ENCODE measurements around the gene PBRM1. TPM values are rescaled to one million over a fixed set of nuclear protein-coding genes. Genes with fewer than 3 reads are reported as not detected.

Gene PBRM1
- polyA plus RNA-seq, 1 donor (not counting 4 experiments of a cell fraction or from before 2014, with no cell fraction given), result 26.0 TPM

GRCh38 chr3:52536112-52536368 is 149.7 kb downstream of the PBRM1 start:
- H3K79me2 ChIP-seq (ENCODE audit: control insufficient read depth, insufficient read depth, low read length), result peaks cover 42% of the 10 kb centered on the region
- no peak overlapping the region for H2AFZ ChIP-seq (ENCODE audit: control insufficient read depth, low read length)
- DNase-seq (ENCODE audit: low read depth, low spot score), result no peak
- H3K4me2 ChIP-seq (ENCODE audit: control insufficient read depth, extremely low read depth, insufficient read depth, low read depth, low read length), result peak overlapping the region; percentile 77
- dilution Hi-C loops (cut with MboI; ENCODE audit: extremely low pct_ligation_motif_present, low sequenced_read_pairs), result no loop called here
- peaks cover 4% of the 10 kb centered on the region for H4K20me1 ChIP-seq (ENCODE audit: control insufficient read depth, extremely low read depth, insufficient read depth, low read length)
- no peak overlapping the region for H3K27ac ChIP-seq (ENCODE audit: control insufficient read depth, insufficient read depth, low read length)
- H3K36me3 ChIP-seq (ENCODE audit: control insufficient read depth in 2 of 2, extremely low read depth in 1 of 2, insufficient read depth in 2 of 2, low read length in 2 of 2), result peaks cover 4 to 11% of the 10 kb centered on the region in 2 experiments
- H3K4me1 ChIP-seq (ENCODE audit: control insufficient read depth, extremely low read depth, insufficient read depth, low read length), result peaks cover 49% of the 10 kb centered on the region
- no peak overlapping the region for H3K9ac ChIP-seq (ENCODE audit: control insufficient read depth, extremely low read depth, insufficient read depth, low read length)
- peak overlapping the region in 1 of 3 experiments; percentile 58 for H3K4me3 ChIP-seq (ENCODE audit: control insufficient read depth in 2 of 3, extremely low read depth in 1 of 3, insufficient read depth in 2 of 3, low read depth in 1 of 3, low read length in 3 of 3)
- H3K9me1 ChIP-seq (ENCODE audit: control insufficient read depth, extremely low read depth, insufficient read depth, low read length), result peaks cover 11% of the 10 kb centered on the region
- FAIRE-seq, result peak; percentile 57
- no peaks in the 10 kb centered on the region for H3K27me3 ChIP-seq (ENCODE audit: control insufficient read depth, extremely low read depth, insufficient read depth, low read length)
- TF ChIP-seq CTCF (optimal IDR thresholded peaks at IDR 0.05 in 1 of 3, IDR thresholded peaks at IDR 0.05 in 1 of 3, conservative IDR thresholded peaks at IDR 0.05 in 1 of 3; ENCODE audit: extremely low read depth in 1 of 3, insufficient read depth in 2 of 3, low read length in 3 of 3), result no peak
- no peak for TF ChIP-seq EZH2 (IDR thresholded peaks at IDR 0.05; ENCODE audit: low read length)
- no peaks in the 10 kb centered on the region for H3K9me3 ChIP-seq (ENCODE audit: control insufficient read depth, low read depth, low read length)

- dilution Hi-C loops (cut with MboI; ENCODE audit: extremely low pct_ligation_motif_present, low sequenced_read_pairs), result no loop called here
- Histone ChIP-seq H4K20me1 (ENCODE audit: control insufficient read depth, extremely low read depth, insufficient read depth, low read length) (peaks cover 4% of the 10 kb centered on the region), H3K9me1 (ENCODE audit: control insufficient read depth, extremely low read depth, insufficient read depth, low read length) (peaks cover 11% of the 10 kb centered on the region), H3K4me1 (ENCODE audit: control insufficient read depth, extremely low read depth, insufficient read depth, low read length) (peaks cover 49% of the 10 kb centered on the region), H3K36me3 (ENCODE audit: control insufficient read depth in 2 of 2, extremely low read depth in 1 of 2, insufficient read depth in 2 of 2, low read length in 2 of 2) (peaks cover 3 to 11% of the 10 kb centered on the region in 2 experiments), H2AFZ (ENCODE audit: control insufficient read depth, low read length) (no peak overlapping the region), H3K9me3 (ENCODE audit: control insufficient read depth, low read depth, low read length) (no peaks in the 10 kb centered on the region), H3K27ac (ENCODE audit: control insufficient read depth, insufficient read depth, low read length) (no peak overlapping the region), H3K9ac (ENCODE audit: control insufficient read depth, extremely low read depth, insufficient read depth, low read length) (no peak overlapping the region), H3K27me3 (ENCODE audit: control insufficient read depth, extremely low read depth, insufficient read depth, low read length) (no peaks in the 10 kb centered on the region), H3K4me3 (ENCODE audit: control insufficient read depth in 2 of 3, extremely low read depth in 1 of 3, insufficient read depth in 2 of 3, low read depth in 1 of 3, low read length in 3 of 3) (peak overlapping the region in 1 of 3 experiments; percentile 58), H3K4me2 (ENCODE audit: control insufficient read depth, extremely low read depth, insufficient read depth, low read depth, low read length) (peak overlapping the region; percentile 77), H3K79me2 (ENCODE audit: control insufficient read depth, insufficient read depth, low read length) (peaks cover 40% of the 10 kb centered on the region)
- FAIRE-seq (no peak), DNase-seq (ENCODE audit: low read depth, low spot score) (no peak)
- TF ChIP-seq EZH2 (IDR thresholded peaks at IDR 0.05; ENCODE audit: low read length), result no peak
- TF ChIP-seq CTCF (optimal IDR thresholded peaks at IDR 0.05 in 1 of 3, IDR thresholded peaks at IDR 0.05 in 1 of 3, conservative IDR thresholded peaks at IDR 0.05 in 1 of 3; ENCODE audit: extremely low read depth in 1 of 3, insufficient read depth in 2 of 3, low read length in 3 of 3), result no peak
Observed at GRCh38 chr3:52535411-52536111, 150.2 kb downstream of the PBRM1 start.

Measured in keratinocyte (primary cell).